Ishikawa (cell line): ENCODE results near the gene ANKRD33B.

Source experiments
- CEBPB ChIP-seq: IDR thresholded peaks from 2 replicates; pipeline ENCODE4 v1.6.1; 2012
- CREB1 ChIP-seq: IDR thresholded peaks from 2 replicates; pipeline ENCODE4 v1.6.1; 2012; ENCODE audit warnings: low read depth
- EGR1 ChIP-seq: IDR thresholded peaks from 2 replicates; pipeline ENCODE4 v1.6.1; 2012
- EP300 ChIP-seq: IDR thresholded peaks from 2 replicates; pipeline ENCODE4 v1.6.1; 2012; ENCODE audit warnings: borderline replicate concordance
- FOXM1 ChIP-seq: IDR thresholded peaks from 2 replicates; pipeline ENCODE4 v1.6.1; 2012; ENCODE audit warnings: low read depth, borderline replicate concordance
- MAX ChIP-seq: IDR thresholded peaks from 2 replicates; pipeline ENCODE4 v1.6.1; 2012
- NFIC ChIP-seq: IDR thresholded peaks from 2 replicates; pipeline ENCODE4 v1.6.1; 2012
- RAD21 ChIP-seq: IDR thresholded peaks from 2 replicates; pipeline ENCODE4 v1.6.1; 2012; ENCODE audit warnings: low read depth
- REST ChIP-seq: IDR thresholded peaks from 2 replicates; pipeline ENCODE4 v1.6.1; 2012; ENCODE audit warnings: low read depth, mild to moderate bottlenecking
- TAF1 ChIP-seq: IDR thresholded peaks from 2 replicates; pipeline ENCODE4 v1.6.1; 2012; ENCODE audit warnings: low read depth, mild to moderate bottlenecking
- TCF12 ChIP-seq: IDR thresholded peaks from 2 replicates; pipeline ENCODE4 v1.6.1; 2012; ENCODE audit warnings: low read depth
- TEAD4 ChIP-seq: IDR thresholded peaks from 2 replicates; pipeline ENCODE4 v1.6.1; 2012
- USF1 ChIP-seq: IDR thresholded peaks from 2 replicates; pipeline ENCODE4 v1.6.1; 2012
- YY1 ChIP-seq: IDR thresholded peaks from 2 replicates; pipeline ENCODE4 v1.6.1; 2012; ENCODE audit warnings: low read depth
- ZBTB7A ChIP-seq: IDR thresholded peaks from 2 replicates; pipeline ENCODE4 v1.6.1; 2012; ENCODE audit warnings: low read depth

ANKRD33B gene

GRCh38 chr5:10702911-10703491 is 139.1 kb downstream of the ANKRD33B start:
- no peak for TF ChIP-seq ZBTB7A
- TF ChIP-seq USF1, result no peak

- TF ChIP-seq USF1, result no peak
- TF ChIP-seq TAF1, result no peak
- TF ChIP-seq MAX, result no peak
- TF ChIP-seq CREB1, result no peak
- no peak for TF ChIP-seq EP300
- TF ChIP-seq RAD21, result no peak
- TF ChIP-seq FOXM1, result no peak
- TF ChIP-seq YY1, result no peak
Measured at GRCh38 chr5:10703676-10704075, 139.8 kb downstream of the ANKRD33B start.

GRCh38 chr5:10704949-10705621 is 141.2 kb downstream of the ANKRD33B start:
- TF ChIP-seq CEBPB (no peak), EP300 (no peak), FOXM1 (no peak), TCF12 (no peak), RAD21 (no peak), YY1 (no peak), REST (no peak)

GRCh38 chr5:10705747-10706146 is 141.9 kb downstream of the ANKRD33B start:
- TF ChIP-seq CEBPB, result no peak
- no peak for TF ChIP-seq TAF1
- TF ChIP-seq NFIC, result no peak
- no peak for TF ChIP-seq RAD21
- no peak for TF ChIP-seq EGR1
- no peak for TF ChIP-seq REST
- TF ChIP-seq TCF12, result no peak
- TF ChIP-seq EP300, result no peak
- no peak for TF ChIP-seq CREB1

- TF ChIP-seq USF1 (no peak), CREB1 (no peak), EP300 (no peak), RAD21 (no peak), EGR1 (no peak), YY1 (no peak), CEBPB (no peak), NFIC (no peak), ZBTB7A (no peak), TAF1 (no peak), MAX (no peak), TCF12 (no peak), FOXM1 (no peak), TEAD4 (no peak), REST (no peak)
Measured at GRCh38 chr5:10706326-10706725, 142.5 kb downstream of the ANKRD33B start.
